Measurements from ENCODE around the gene TUSC2. TPM values are rescaled to one million over a fixed set of nuclear protein-coding genes. Genes with fewer than 3 reads are reported as not detected.
"Not testable (repeated sequence)": the region's sequence is repeated elsewhere in the genome, so short reads cannot be mapped to it uniquely, and the experiment has no call there.

TUSC2 gene
- polyA plus RNA-seq, 3 donors, result 23.4 to 26.4 (median 26.2) TPM

DNA sequence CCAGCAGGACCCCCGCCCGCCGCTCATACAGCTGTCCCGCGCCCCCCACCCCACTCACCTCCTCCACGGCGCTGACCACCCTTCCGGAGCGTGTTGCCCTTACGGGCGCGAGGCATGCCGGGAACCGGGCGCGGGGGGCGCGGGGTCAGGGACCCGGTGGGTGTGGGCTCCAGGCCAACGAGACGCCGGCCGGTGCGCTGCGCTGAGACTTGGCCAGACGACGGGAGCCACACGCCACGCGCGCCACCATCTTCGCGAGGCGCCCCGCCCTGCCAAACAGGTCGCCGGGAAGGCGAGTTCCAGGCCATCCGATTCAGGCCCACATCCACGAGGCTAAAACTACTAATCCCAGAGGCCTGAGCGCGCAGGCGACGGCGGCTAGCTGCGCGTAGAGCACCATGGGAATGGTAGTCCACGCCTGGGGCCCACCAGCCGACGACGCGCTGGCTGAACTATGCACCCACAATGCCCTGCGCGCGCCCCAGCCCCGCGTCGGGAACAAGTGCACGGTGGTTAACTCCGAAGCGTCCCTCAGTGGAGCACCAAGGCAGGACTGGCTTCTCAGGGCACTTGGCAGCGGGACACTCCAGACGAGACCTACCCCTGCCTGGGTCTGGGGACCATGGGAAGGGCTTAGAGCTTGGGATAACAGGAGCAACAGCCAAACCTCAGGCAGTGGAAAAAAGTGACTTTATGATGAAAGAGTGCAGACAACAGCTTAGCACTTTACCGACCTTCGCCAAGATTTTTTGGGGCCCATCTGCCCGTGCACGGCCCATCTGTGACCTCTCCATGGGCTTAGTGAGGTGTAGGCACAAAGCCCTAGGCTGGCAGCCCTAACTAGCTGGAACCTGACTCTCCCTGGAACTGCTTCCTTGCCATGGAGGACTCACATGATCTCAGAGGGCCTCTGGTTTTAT, 35.6 kb downstream of the TUSC2 start, which contains the start of gene IFRD2:
Gene IFRD2 (minus strand): TSS at position 271 of the 920 bp plus-strand sequence. CDS start 155 bp downstream, at position 116.
- DNase-seq (ENCODE audit: extremely low read depth in 1 of 11, low read depth in 9 of 11, low spot score in 4 of 11), result peak; percentile 81 to 97 (median 95)

DNA sequence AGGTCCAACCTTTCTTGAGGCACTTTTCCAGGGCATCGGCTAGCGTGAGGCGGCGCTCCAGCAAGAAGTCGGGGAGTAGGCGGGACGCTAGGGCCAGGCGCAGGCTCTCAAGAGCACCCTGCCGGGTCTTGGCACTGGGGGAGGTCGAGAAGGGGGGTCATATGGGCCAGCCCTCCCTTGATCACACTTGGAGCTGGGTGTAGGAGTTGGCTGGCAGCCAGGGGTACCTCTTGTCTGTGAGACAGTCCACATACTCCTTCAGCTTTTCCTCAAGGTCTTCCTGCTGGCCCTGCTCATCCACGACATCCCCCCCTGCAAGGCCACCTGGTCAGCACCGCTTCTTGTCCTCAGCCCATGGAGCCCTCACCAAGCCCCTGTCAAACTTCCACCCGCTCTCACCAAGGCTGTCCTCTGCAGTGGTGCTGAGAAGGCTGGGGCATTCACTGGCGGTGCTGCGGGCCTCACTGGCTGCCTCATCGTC, 37.8 kb downstream of the TUSC2 start:
- no peak for DNase-seq (ENCODE audit: extremely low read depth in 1 of 11, low read depth in 9 of 11, low spot score in 4 of 11)

DNA sequence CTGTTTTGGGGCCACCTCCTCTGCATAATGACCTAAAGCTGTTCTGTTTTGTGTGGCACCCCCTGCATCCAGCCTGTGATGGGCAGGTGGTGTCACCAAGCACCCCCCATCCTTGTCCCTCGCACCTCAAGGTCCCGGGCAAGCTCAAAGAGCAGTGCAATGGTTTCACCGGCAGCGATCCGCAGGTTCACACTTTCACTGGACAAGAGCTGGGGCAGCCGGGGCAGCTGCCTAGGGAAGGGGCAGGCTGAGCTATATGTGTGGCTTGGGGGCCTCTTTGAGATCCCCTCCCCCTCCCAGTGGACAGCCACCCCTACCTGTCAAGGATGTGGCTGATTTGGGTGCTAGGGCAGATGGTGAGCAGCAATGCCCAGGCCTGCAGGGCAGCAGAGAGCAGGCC, 38.9 kb downstream of the TUSC2 start:
- DNase-seq (ENCODE audit: extremely low read depth in 1 of 11, low read depth in 9 of 11, low spot score in 4 of 11), result no peak

DNA sequence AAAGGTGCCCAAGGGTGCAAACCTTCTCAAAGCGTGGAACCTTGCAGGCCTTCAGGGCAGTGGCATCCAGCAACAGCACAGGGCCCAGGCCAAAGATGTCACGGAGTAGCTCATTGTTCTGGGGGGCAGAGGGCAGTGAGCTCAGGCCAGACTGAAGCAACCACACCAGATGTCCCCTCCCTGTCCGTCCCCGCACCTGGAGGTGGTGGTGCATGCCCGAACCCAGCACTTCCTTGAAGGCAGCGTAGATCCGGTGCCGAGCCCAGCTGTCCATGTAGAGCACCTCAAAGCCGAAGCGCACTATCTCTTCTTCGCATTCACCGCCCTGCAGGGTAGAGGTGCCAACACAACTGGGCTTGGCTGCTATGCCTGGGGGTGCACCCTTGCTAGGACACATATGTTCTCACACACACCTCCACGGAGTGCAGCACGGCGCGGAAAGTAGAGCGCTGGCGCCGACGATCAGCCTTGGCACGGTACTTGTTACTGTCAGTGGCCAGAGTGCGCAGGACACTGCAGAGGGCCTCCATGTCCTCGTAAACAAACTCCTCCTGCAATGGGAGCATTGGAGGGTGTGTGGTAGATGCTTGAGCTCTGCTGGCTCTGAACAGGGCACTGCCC, 39.5 kb downstream of the TUSC2 start:
- DNase-seq (ENCODE audit: extremely low read depth in 1 of 11, low read depth in 9 of 11, low spot score in 4 of 11), result no peak

- no peak for DNase-seq (ENCODE audit: extremely low read depth in 1 of 11, low read depth in 9 of 11, low spot score in 4 of 11)
These were observed 40.8 kb downstream of the TUSC2 start for GRCh38 chr3:50287262-50287661.

DNA sequence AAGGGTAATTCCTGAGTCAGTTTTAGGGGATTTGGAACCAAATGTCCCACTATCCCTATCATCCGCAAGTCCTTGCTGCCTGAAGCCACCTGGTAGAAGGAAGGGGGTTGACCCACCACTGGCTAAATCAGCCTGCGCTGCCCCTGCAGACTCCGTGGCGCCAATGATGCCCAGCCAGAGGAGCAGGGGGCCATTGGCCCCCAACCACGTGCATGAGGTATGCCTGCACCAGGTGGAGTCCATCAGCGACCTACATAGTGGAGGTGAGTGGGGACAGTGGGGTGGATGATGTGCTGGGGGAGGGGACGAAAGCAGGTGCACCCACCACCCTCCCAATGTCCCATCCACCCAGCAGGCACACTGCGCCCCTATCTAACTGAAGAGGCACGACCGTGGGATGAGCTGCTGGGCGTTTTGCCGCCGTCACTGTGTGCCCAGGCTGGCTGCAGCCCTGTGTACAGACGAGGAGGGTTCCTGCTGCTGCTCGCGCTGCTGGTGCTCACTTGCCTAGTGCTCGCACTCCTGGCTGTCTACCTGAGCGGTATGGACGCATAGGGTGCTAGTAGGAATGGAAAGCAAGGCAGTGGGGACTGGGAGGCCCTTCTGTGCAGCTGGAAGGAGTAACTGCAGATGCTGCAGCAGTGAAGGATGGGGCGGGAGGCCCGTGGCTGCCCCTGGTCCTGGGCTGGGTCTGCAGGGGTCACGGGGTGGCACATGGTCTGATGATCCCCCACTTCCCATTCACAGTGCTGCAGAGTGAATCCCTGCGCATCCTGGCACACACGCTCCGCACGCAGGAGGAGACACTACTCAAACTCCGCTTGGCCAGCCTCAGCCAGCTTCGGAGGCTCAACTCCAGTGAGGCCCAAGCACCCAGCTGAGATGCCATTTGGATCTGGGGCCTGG, 41.4 kb downstream of the TUSC2 start:
- no peak for DNase-seq (ENCODE audit: extremely low read depth in 1 of 11, low read depth in 9 of 11, low spot score in 4 of 11)

- not testable (repeated sequence) for DNase-seq (ENCODE audit: extremely low read depth in 1 of 11, low read depth in 9 of 11, low spot score in 4 of 11)
These were observed 43.9 kb downstream of the TUSC2 start for GRCh38 chr3:50284121-50284520.

GRCh38 chr3:50279255-50280016, 48.6 kb downstream of the TUSC2 start:
- no peak for DNase-seq (ENCODE audit: extremely low read depth in 1 of 11, low read depth in 9 of 11, low spot score in 4 of 11)

DNA sequence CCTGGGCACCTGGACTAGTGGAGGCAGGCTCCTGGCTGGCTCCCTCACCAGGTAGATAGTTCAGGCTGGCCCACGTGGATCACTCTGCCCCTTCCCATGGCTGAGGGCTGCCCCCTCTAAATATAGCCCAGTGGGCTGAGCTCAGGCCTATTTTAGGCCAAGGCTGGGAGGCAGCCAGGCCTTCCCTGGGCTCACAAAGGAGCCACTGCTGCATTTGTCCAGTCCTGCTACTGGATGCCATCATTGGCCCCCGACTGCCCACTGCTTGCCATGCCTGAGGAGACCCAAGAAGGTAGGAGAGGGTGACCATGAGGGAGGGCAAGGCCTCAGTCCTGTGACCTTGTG, 49.2 kb downstream of the TUSC2 start, which contains the start of gene LSMEM2:
Gene LSMEM2 (plus strand): TSS at position 208 of the 345 bp plus-strand sequence. CDS start 27 bp downstream, at position 235.
- no peak for DNase-seq (ENCODE audit: extremely low read depth in 1 of 11, low read depth in 9 of 11, low spot score in 4 of 11)

DNA sequence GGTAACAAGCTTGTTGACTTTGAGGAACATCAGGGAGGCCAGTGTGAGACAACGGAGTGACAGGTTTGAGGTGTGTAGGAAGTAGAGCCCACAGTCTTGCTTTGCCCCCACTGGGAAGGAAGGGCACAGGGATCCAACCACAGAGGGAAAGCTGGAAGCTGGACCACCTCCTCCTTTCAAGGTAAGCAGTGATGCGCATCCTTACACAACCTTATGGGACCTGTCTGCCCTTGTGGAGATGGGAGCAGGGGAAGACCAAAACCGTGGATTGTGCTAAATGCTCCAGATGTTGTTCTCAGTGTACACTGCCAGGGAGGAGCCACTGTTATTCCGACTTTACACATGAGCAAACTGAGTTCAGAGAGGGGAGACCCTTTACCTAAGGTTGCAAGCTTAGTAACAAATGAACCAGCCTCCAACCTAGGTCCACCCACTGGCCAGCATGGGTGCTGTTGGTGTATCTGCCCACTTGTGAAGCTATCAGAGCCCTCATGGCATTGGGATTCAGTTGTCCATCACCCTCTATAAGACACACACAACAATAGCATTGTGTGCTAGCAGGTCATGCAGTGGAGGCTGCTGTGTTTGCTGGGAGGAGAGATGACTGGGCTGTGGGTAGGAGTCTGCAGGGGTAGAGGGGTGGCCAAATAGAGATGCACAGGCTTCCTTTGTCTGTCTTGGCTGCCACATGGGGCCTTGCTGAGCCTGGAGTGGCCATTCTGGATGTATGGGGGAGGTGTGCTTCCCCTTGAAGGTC, 49.7 kb downstream of the TUSC2 start:
- DNase-seq (ENCODE audit: extremely low read depth in 1 of 11, low read depth in 9 of 11, low spot score in 4 of 11), result no peak

DNA sequence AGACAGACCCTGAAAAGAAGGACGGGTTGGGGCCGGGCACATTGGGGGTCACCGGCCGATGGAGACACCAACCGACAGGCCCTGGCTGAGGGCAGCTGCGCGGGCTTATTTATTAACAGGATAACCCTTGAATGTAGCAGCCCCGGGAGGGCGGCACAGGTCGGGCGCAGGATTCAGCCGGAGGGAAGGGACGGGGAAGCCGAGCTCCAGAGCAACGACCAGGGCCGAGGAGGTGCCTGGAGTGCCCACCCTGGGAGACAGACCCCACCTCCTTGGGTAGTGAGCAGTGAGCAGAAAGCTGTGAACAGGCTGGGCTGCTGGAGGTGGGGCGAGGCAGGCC, 51.3 kb downstream of the TUSC2 start:
- no peak for DNase-seq (ENCODE audit: extremely low read depth in 1 of 11, low read depth in 9 of 11, low spot score in 4 of 11)

DNA sequence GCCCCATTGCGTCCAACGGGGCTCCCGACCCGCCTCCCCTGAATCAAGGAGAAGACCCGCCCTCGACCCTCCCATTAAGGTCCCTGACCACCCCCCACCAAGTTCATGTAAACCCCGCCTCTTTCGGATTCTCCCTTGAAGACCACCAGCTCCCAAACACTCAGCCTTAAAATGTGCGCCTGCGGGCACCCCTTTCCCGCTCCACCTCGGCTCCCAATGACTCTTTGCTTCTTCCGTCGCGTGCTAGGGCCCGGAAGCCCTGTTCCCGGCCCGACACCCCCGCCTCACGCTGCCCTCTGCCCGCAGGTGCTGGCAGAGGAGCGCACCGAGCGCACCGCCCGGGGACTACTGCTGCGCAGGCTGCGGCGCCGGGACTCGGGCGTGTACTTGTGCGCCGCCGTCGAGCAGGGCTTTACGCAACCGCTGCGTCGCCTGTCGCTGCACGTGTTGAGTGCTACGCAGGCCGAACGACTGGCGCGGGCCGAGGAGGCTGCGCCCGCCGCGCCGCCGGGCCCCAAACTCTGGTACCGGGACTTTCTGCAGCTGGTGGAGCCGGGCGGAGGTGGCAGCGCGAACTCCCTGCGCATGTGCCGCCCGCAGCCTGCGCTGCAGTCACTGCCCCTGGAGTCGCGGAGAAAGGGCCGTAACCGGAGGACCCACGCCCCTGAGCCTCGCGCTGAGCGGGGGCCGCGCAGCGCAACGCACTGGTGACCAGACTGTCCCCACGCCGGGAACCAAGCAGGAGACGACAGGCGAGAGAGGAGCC, 51.8 kb downstream of the TUSC2 start:
- DNase-seq (ENCODE audit: extremely low read depth in 1 of 11, low read depth in 9 of 11, low spot score in 4 of 11), result no peak

- DNase-seq (ENCODE audit: extremely low read depth in 1 of 11, low read depth in 9 of 11, low spot score in 4 of 11), result no peak
These were observed 52.7 kb downstream of the TUSC2 start for GRCh38 chr3:50275141-50275995.
